ENCODE data around the gene SMG6.
A peak's percentile ranks its signal among the peaks of the same experiment; 100 is the strongest.

Gene SMG6

GRCh38 chr17:2056206-2057174 lies 247.1 kb downstream of the SMG6 start:
- no peak overlapping the region for H3K4me3 ChIP-seq (ENCODE audit: low read depth, low read length)
- no peak for DNase-seq (ENCODE audit: low read depth)
- TF ChIP-seq MAX (IDR thresholded peaks at IDR 0.05; ENCODE audit: low read depth, low read length), result no peak
- no peak for TF ChIP-seq MYC (IDR thresholded peaks at IDR 0.05; ENCODE audit: low read depth, low read length)
- TF ChIP-seq POLR2A (IDR thresholded peaks at IDR 0.05; ENCODE audit: extremely low read depth, insufficient read length), result no peak
- TF ChIP-seq CTCF (IDR thresholded peaks at IDR 0.05; ENCODE audit: low read depth, low read length), result no peak

- H3K4me3 ChIP-seq (ENCODE audit: low read depth, low read length), result no peak overlapping the region
- DNase-seq (ENCODE audit: low read depth), result peak; percentile 34
- TF ChIP-seq POLR2A (IDR thresholded peaks at IDR 0.05; ENCODE audit: extremely low read depth, insufficient read length) (no peak), MAX (IDR thresholded peaks at IDR 0.05; ENCODE audit: low read depth, low read length) (no peak), CTCF (IDR thresholded peaks at IDR 0.05; ENCODE audit: low read depth, low read length) (no peak), MYC (IDR thresholded peaks at IDR 0.05; ENCODE audit: low read depth, low read length) (no peak)
Observed at GRCh38 chr17:2055292-2056205, 248.0 kb downstream of the SMG6 start.

- H3K4me3 ChIP-seq (ENCODE audit: low read depth, low read length), result no peak within 1 kb of the TSS
- peak; percentile 73 for DNase-seq (ENCODE audit: low read depth)
- TF ChIP-seq CTCF (IDR thresholded peaks at IDR 0.05; ENCODE audit: low read depth, low read length), result peak; percentile 33
- TF ChIP-seq MYC (IDR thresholded peaks at IDR 0.05; ENCODE audit: low read depth, low read length), result no peak
Observed at GRCh38 chr17:2054512-2055291, 248.9 kb downstream of the SMG6 start, which contains the start of gene HIC1. HIC1 (plus strand) TSS chr17:2055103; CDS start chr17:2056691, 1,588 bp downstream.

GRCh38 chr17:2054262-2054511 lies 249.4 kb downstream of the SMG6 start:
- DNase-seq (ENCODE audit: low read depth), result no peak
- H3K4me3 ChIP-seq (ENCODE audit: low read depth, low read length), result no peak overlapping the region
- TF ChIP-seq MAX (IDR thresholded peaks at IDR 0.05; ENCODE audit: low read depth, low read length) (no peak), POLR2A (IDR thresholded peaks at IDR 0.05; ENCODE audit: extremely low read depth, insufficient read length) (no peak), MYC (IDR thresholded peaks at IDR 0.05; ENCODE audit: low read depth, low read length) (no peak), CTCF (IDR thresholded peaks at IDR 0.05; ENCODE audit: low read depth, low read length) (no peak)

- DNase-seq (ENCODE audit: low read depth), result peak; percentile 69
- H3K4me3 ChIP-seq (ENCODE audit: low read depth, low read length), result no peak overlapping the region
- TF ChIP-seq POLR2A (IDR thresholded peaks at IDR 0.05; ENCODE audit: extremely low read depth, insufficient read length) (no peak), CTCF (IDR thresholded peaks at IDR 0.05; ENCODE audit: low read depth, low read length) (peak; percentile 26)
Observed at GRCh38 chr17:2053380-2054261, 250.0 kb downstream of the SMG6 start.
